ENCODE results near the gene CLCNKA. TPM values are rescaled to one million over a fixed set of nuclear protein-coding genes. Genes with fewer than 3 reads are reported as not detected.

CLCNKA gene
- total and polyA plus RNA-seq, 2 of the 8 experiments (the other 6 are each of a cell fraction or from before 2014, with no cell fraction given) = 0.95 to 2.0 TPM

- H3K4me1 ChIP-seq (replicated peaks in 1 of 4; ENCODE audit: control insufficient read depth in 3 of 4, insufficient read depth in 4 of 4, low read length in 3 of 4) = peaks cover 2 to 19% (median 9%) of the 10 kb centered on the region in 4 experiments
- no peak overlapping the region for H3K14ac ChIP-seq (ENCODE audit: insufficient read length)
- H3K4ac ChIP-seq (replicated peaks; ENCODE audit: insufficient read length, low read depth, low read length) = no peak overlapping the region
- no peak overlapping the region for H2BK5ac ChIP-seq (ENCODE audit: low read depth, low read length)
- H3K27me3 ChIP-seq (replicated peaks in 1 of 4; ENCODE audit: control insufficient read depth in 3 of 4, extremely low read depth in 1 of 4, insufficient read depth in 3 of 4, low read length in 3 of 4) = peaks cover 4 to 38% (median 30%) of the 10 kb centered on the region in 4 experiments
- H4K8ac ChIP-seq (ENCODE audit: extremely low read depth, insufficient read depth, low read length) = no peak overlapping the region; the same call in 1 of the 2 replicates
- H4K20me1 ChIP-seq (replicated peaks in 1 of 2; ENCODE audit: control insufficient read depth in 1 of 2, insufficient read depth in 2 of 2, low read length in 2 of 2) = peaks cover 0 to 10% of the 10 kb centered on the region in 2 experiments
- no peak overlapping the region for H3K56ac ChIP-seq (replicated peaks; ENCODE audit: insufficient read length, low read depth, low read length)
- H3K18ac ChIP-seq (ENCODE audit: extremely low read depth, low read length) = no peak overlapping the region; the same call in 1 of the 2 replicates
- 4% methylated on average over 15 of the region's 49 CpGs; no CpG with 5 or more reads in 1 of the 2 experiments for WGBS, 2 experiments (ENCODE audit: extremely low coverage in 1 of 2, insufficient coverage in 1 of 2, insufficient read length in 1 of 2, insufficient replicate concordance in 2 of 2, low coverage in 1 of 2, low lambda C conversion rate in 2 of 2, missing lambda C conversion rate in 1 of 2)
- ChIA-PET POLR2A (ENCODE audit: partially characterized antibody) (interaction anchor here (0.6 to 1.8 kb wide), 11 partner anchors 9 to 299 kb away, joined by 3 to 4 read pairs (median 3); partner anchors contain the start of gene ARHGEF19), CTCF (ENCODE audit: partially characterized antibody) (interaction anchor here (0.9 to 21.9 kb wide), 16 partner anchors 10 to 196 kb away, joined by 3 to 569 read pairs (median 5); partner anchors contain the start of genes CLCNKB and EPHA2)
- no peak overlapping the region for H3K23ac ChIP-seq (ENCODE audit: insufficient read length)
- peak in 1 of 2 experiments; percentile 65 for DNase-seq (ENCODE audit: low read depth in 1 of 2, low spot score in 2 of 2)
- H3K9me3 ChIP-seq (ENCODE audit: insufficient read depth in 2 of 2, low read depth in 1 of 2, low read length in 1 of 2) = no peaks in the 10 kb centered on the region
- peaks cover 11% of the 10 kb centered on the region for H3K23me2 ChIP-seq (ENCODE audit: low read depth, low read length)
- H2AFZ ChIP-seq (ENCODE audit: low read length) = no peak overlapping the region
- no peak overlapping the region for H2BK120ac ChIP-seq (replicated peaks; ENCODE audit: low read depth, low read length)
- H2BK12ac ChIP-seq (ENCODE audit: low read depth, low read length) = 0 out of 2 replicates have a peak overlapping the region, but pooled peaks have one; percentile 9
- peak overlapping the region; percentile 40 to 69 (median 40) for H3K4me3 ChIP-seq (ENCODE audit: extremely low read depth in 1 of 4, insufficient read depth in 2 of 4, low read depth in 3 of 4, low read length in 4 of 4)
- H3K4me2 ChIP-seq (ENCODE audit: insufficient read depth in 1 of 2, low read depth in 2 of 2, low read length in 2 of 2) = peak overlapping the region; percentile 84 to 91
- H2BK15ac ChIP-seq (ENCODE audit: low read length) = no peak overlapping the region
- no peaks in the 10 kb centered on the region for H3K36me3 ChIP-seq (ENCODE audit: control insufficient read depth in 2 of 4, insufficient read depth in 4 of 4, low read length in 3 of 4)
- FAIRE-seq = no peak
- no peak overlapping the region for H3K27ac ChIP-seq (ENCODE audit: low read depth, low read length)
- no peak overlapping the region for H4K91ac ChIP-seq (replicated peaks; ENCODE audit: insufficient read length, low read length)
- no peaks in the 10 kb centered on the region for H3K79me1 ChIP-seq (ENCODE audit: low read depth, low read length)
- H4K5ac ChIP-seq (ENCODE audit: insufficient read length, low read depth, low read length) = no peak overlapping the region
- no peaks in the 10 kb centered on the region for H3K79me2 ChIP-seq (ENCODE audit: control insufficient read depth in 1 of 2, insufficient read depth in 2 of 2, low read length in 2 of 2)
- H2BK20ac ChIP-seq (ENCODE audit: low read length) = 0 out of 2 replicates have a peak overlapping the region, but pooled peaks have one; percentile 90
- no peak overlapping the region for H3K9ac ChIP-seq (replicated peaks in 1 of 4; ENCODE audit: extremely low read depth in 1 of 4, low read depth in 3 of 4, low read length in 3 of 4)
- H2AK5ac ChIP-seq (ENCODE audit: low read depth, low read length) = no peak overlapping the region
- TF ChIP-seq EZH2 (IDR thresholded peaks at IDR 0.05; ENCODE audit: low read depth, low read length, severe bottlenecking) (peak; percentile 23), CBX8 (IDR thresholded peaks at IDR 0.05; ENCODE audit: borderline replicate concordance, low read depth, low read length) (no peak), SRF (IDR thresholded peaks at IDR 0.05; ENCODE audit: low read depth, low read length) (no peak), MAX (IDR thresholded peaks at IDR 0.05) (peak; percentile 76), SP2 (IDR thresholded peaks at IDR 0.05; ENCODE audit: low read length) (no peak), KDM1A (IDR thresholded peaks at IDR 0.05; ENCODE audit: borderline replicate concordance, low read length) (no peak), SUZ12 (IDR thresholded peaks at IDR 0.05; ENCODE audit: low read length) (no peak), ASH2L (IDR thresholded peaks at IDR 0.05; ENCODE audit: low read length) (peak; percentile 37), SIN3A (conservative IDR thresholded peaks at IDR 0.05 in 1 of 2, IDR thresholded peaks at IDR 0.05 in 1 of 2; ENCODE audit: low read depth in 1 of 2, low read length in 2 of 2) (no peak), CHD2 (IDR thresholded peaks at IDR 0.05; ENCODE audit: low read length) (no peak)
Observed at GRCh38 chr1:16072616-16073484, 51.0 kb downstream of the CLCNKA start.
